Stimulated activated CD8-positive, alpha-beta memory T cell treated with anti-CD3 and anti-CD28 coated beads, Interleukin-2, amount 100 ng/mL, for 48 hours (primary cell): Measurements from ENCODE around the gene RHBG.
"Not testable (repeated sequence)": the region's sequence is repeated elsewhere in the genome, so short reads cannot be mapped to it uniquely, and the experiment has no call there.

Source experiments
- DNase-seq, 2 donors: peaks; one replicate each; pipeline ENCODE4 v3.0.0-alpha.2; 2020; ENCODE audit warnings: low read depth in 2 of 2

Gene RHBG

DNA sequence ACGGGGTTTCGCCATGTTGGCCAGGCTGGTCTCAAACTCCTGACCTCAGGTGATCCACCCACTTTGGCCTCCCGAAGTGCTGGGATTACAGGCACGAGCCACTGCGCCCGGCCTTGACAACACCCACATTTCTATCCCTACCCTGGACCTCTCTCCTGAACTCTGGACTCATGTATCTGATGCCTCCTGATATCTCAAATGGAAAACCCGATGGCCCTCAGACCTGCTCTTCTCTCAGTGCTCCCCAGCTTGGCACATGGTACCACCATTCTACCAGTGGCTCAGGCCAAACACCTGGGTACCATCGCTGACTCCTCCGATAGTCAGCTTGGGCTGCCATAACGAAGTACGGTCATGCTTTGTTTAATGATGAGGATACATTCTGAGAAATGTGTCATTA, 8.5 kb upstream of the RHBG start:
- no peak for DNase-seq

DNA sequence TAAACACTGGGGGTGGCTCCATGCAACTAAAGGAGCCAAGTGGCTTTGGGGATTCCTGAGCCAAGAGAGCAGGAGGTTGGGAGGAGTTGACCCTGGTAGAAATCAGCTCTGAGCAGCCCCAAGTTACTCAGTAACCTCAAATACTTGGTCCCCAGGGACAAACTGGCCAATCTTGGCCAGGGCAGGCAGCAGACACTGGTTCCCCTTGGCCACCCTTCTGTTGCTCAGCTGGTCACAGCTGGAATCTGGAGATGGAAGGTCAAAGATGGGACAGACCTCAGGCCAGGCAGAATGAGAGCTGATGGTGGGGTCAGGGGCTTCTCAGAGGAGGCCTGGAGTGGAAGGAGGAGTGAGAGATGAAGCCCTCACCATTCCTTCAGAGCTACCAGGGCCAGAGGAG, 3.3 kb upstream of the RHBG start:
- DNase-seq: no peak

DNA sequence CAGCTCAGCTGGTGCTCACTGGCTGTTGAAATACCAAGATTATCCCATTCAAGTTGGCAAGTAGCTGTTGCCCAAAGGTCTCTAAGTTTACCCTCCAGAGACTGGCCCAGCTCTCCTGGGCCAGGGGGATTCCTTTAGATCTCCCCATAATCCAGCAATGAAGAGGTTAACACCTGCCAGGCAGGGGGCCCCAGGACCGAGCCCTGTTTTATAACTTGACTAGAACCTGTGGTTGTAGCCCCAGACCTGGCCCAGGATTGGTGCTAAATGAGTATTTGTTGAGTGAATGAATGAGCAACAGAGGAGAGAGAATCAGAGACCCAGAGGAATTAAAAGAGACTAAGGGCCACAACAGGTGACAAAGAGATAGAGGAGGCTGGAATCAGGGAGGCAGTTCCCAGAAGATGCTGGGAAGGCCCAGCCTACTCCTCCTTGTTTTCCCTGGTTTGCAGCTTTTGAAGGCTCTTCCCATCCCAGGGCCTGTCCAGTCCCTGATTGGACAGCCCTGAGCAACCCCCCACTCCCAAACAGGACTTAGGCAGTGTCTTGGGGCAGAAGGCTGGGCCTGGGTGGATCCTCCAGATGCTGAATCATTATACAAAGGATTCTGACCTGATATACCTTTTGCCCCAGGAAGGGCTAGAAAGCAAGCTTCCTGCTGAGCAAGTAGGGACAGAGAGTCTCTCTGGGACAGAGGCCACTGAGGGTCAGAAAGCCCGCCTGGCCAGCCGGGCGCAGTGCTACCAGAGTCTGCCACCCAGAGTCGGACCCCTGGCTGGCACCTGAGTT, 2.4 kb upstream of the RHBG start:
- DNase-seq: no peak

DNA sequence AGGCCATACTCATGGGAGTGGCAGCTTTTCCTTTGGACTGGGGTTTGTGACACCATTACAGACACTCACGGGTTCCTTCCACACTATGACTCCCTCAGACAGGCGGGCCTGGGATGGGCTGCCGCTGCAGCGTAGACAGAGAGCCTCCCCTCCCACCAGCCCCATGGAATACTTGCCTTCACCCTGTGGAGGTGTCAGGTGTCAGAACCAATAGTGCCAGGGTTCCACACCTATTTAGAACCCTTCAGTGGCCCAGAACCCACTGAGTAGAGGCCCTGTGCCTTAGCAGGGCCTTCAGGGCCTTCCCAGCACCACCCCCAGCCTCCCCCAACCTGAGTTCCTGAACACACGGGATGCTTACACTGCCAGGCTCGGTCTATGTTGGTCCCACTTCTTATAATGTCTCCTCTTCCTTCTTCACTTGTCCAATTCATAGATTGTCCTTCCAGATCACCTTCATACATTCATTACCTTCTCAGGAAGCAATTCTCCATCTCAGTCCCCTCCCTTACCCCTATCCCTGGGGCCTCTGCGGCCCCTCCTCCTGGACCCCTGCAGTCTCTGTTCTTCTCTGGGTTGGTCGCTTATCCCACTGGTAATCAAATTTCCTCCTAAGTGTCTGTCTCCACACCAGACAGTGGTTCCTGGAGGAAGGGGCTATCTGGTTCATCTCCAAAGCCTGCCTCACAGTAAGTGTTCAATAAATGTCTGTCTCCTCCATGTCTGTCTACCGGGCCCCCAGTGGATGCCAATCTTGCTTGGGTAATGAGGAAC, 1.4 kb upstream of the RHBG start:
- no peak for DNase-seq

DNA sequence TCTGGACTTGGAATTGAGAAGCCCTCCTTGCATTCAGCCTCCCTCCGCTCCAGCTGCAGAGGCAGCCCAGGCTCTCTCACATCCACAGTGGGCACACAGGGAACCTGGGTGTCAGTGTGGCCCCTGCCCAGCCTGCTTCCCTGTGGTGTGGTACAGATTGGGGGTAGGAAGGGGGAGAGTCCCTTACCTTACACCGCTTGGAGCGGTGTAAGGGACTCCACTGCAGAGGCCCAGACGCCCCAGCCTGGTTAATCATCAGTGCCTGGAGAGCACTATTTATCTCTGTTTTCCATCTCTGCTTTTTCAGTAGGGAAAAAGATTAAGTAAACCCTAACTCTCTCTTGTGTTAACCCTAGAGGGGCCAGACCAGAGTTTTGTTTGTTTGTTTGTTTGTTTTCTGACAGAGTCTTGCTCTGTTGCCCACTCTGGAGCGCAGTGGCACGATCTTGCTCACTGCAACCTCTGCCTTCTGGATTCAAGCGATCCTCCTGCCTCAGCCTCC, 803 bp upstream of the RHBG start:
- no peak for DNase-seq

DNA sequence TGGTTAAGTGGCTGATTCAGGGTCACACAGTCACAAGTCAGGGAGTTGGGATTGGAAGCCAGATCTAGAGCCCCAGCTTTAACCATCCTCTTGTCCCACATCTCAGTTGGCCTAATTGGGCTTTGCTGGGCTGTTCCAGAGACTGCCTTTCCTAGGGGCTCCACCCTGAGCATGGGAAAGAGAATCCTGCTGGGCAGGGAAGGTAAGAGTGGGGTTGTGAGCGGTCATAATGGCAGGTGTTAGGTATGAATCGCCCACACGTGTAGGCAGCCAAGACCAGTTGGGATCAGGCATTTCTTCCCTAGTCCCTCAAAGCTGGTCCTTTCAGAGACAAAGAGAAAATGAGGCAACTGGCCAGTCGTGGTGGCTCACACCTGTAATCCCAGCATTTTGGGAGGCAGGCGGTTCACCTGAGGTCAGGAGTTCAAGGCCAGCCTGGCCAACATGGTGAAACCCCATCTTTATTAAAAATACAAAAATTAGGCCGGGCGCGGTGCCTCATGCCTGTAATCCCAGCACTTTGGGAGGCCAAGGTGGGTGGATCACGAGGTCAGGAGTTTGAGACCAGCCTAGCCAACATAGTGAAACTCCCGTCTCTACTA, 775 bp downstream of the RHBG start:
- DNase-seq: not testable (repeated sequence)

DNA sequence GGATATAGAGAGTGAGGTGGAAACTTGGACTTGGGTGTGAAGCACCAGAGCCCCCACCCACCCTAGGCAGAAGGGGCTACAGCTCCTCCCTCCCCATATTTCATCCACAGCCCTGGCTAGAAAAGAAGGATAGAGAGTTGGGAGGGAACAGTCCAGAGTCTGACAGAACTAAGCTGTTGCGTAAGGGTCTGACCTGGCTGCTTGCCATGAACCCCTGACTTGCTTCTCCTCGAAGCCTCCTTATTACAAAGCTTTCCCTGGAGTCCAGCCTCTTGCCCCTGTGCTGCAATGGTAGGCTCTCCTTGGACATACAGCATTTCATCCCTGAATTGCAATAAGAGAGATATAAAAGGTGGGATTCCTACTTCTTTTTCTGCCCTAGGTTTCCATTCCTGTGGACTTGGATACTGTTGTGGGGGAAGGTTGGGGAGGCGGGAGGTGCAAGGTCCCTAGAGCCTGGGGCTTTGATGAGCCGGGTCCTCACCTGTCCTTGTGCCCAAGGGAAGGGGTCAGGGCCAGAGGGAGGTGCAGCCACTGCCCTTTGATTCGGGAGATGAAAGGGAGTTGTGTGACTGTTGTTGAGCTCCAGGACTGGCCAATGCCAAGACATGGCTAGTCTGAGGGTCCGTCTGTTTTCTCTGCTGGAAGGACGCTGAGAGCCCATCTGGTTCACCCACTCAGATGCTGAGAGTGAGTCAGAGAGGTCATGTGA, 2.7 kb downstream of the RHBG start:
- DNase-seq: no peak

DNA sequence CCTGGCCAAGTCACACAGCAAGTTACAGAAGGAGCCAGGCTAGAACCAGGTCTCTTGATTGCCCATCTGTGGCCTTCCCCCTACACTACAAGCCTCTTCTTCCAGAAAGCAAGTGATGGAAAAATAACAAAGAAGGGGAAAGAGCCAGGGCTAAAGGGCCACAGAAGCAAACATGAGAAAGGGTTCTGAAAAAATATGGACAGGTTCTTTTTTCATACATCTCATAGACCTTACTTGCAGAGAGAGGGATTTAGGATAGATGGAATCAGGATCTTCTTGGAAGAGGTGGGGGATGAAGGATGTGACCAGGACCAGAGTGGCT, 3.2 kb downstream of the RHBG start:
- DNase-seq: no peak

DNA sequence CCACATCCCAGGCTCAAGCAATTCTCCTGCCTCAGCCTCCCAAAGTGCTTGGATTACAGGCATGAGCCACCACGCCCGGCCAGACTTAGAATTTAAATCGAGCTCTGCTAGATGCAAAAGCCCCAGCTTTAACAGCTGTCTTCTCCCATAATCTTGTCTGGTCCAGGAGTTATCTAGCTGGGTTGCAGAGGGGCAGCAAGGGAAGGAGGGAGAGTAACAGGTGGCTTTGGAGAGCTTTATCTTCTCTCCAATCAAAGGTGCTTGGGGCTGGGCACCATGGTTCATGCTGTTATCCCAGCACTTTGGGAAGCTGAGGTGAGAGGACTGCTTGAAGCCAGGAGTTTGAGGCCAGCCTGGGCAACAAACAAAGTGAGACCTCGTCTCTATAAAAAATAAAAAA, 3.9 kb downstream of the RHBG start:
- no peak for DNase-seq

DNA sequence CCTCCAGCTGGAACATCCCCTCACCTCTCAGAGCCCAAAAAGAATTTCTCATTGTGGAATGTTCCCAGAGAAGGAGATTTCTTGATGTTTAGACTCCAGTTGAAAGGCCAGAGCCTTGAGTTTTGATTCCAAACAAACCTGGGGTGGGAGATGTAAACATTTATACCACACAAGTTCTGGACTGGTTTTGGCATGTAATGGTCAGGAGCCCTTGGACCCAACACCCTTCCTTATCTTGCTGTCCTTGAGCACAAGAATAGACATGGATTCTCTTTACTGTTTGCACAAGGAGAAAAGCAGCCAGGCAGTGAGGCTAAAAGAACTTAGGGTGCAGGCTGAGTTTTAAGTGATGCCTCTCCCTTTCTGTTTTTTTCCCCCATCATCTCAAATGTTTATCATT, 4.5 kb downstream of the RHBG start:
- no peak for DNase-seq

DNA sequence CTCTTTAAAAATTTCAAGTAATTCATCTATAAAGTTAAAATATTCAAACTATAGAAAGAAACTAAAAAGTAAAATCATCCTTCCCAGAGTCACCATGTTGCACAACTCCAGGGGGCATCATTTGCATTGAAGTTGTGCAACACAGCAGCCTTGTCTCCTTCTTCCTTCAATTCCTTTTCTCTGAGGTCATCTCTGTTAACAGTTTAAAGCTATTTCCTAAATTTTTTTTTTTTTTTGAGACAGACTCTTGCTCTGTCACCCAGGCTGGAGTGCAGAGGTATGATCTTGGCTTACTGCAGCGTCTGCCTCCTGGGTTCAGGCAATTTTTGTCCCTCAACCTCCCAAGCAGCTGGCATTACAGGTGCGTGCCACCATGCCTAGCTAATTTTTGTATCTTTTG, 7.1 kb downstream of the RHBG start:
- DNase-seq: no peak

DNA sequence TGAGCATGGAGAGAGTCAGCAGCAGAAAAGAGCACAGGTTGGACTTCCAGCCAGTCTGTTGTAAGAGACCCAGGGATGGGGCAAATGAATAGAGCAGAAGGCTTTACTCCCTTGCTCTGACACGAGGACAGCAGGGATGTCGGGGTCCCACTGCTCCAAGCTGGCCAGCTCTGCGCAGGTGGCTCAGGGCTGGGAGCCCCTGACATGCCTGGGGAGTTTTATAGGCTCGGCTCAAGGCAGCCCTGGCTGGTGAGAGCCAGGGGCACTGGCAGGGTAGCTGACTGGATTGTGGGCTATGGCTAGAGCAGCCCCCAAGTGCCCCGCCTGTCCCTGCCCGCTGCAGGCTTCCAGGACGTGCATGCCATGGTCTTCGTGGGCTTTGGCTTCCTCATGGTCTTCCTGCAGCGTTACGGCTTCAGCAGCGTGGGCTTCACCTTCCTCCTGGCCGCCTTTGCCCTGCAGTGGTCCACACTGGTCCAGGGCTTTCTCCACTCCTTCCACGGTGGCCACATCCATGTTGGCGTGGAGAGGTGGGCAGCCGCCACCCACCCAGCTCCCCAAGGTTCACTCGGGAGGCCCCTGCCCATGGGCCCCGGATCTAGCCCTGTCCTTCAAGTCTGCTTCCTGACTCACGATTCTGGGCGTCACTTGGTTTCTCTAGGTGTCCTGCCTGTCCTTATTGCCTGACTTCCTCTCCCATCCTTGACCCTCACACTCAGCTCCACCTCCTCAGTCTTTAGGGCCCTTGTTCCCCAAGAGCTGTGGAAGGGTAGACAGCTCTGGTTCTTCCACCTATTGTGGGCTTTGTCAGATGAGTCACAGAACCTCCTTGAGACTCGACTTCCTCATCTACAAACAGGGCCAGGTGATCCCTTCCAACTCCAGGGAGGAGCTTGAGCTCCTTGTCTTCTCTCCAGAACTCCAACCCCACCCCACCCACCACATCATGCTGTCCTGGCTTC, 8.2 kb downstream of the RHBG start:
- no peak for DNase-seq

DNA sequence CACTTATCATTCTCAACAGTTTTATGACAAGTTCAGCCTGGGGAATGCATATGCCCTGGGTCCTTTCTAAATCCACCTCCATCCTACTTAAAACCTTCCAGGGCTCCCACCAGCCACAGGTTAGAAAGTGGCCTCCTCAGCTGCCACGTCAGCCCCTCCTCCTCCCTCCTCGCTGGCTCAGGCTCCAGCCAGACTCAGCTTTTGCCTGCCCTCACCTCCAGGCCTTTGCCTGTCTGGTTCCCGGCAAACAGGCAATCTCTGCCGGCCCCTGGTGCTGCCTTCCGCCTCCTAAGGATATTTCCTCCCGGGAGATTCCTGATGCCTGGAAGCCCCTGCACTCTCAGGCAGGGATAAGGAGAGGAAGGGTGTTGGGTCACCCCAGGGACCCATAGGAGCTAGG, 9.5 kb downstream of the RHBG start:
- DNase-seq: no peak

DNA sequence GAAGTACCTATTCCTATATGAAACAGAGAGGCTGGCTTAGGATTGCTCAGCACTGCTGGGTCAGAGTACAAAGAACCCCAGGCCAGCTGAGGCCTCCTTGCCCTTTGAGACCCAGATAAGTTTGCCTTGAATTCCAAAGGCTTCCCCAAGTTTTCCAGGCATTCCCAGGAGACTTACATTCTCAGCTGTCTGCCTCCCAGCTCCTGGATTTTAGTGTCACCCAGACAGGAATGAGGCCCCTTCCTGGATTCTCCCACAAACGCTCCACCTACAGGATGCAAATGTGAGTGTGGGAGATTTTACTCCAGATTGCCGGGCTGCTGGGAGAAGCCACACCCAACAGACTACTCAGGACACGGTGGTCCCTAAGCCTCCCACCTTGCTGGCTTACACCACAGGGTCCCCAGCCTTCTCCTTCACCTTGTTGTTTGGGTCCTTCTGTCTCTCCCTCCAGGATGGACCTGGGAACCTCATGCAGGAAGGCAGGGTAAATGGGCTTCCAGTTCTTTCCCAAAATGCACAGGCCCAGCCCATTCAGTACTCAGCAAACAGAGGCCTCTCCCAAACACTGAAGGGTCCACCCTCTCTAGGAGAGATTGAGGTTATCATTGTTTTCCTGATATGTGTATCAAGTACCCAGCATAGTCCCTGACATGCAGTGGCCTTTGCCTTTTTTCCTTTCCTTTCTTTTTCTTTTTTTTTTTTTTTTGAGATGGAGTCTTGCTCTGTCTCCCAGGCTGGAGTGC, 10.6 kb downstream of the RHBG start:
- DNase-seq: no peak

DNA sequence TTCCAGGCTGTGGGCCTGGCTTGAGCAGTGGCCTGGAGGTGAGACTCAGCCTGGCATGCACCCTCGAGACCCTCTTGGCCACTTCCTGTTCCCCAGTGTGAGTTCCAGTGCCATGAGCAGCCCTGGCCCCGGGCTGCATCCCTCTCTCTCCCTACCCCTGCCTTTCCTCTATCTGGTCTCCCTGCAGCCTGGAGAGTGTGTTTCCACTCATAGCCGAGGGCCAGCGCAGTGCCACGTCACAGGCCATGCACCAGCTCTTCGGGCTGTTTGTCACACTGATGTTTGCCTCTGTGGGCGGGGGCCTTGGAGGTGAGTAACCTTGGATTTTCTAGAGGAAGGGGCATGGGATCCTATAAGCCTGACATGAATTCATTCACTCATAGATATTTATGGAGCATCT, 13.6 kb downstream of the RHBG start:
- no peak for DNase-seq

DNA sequence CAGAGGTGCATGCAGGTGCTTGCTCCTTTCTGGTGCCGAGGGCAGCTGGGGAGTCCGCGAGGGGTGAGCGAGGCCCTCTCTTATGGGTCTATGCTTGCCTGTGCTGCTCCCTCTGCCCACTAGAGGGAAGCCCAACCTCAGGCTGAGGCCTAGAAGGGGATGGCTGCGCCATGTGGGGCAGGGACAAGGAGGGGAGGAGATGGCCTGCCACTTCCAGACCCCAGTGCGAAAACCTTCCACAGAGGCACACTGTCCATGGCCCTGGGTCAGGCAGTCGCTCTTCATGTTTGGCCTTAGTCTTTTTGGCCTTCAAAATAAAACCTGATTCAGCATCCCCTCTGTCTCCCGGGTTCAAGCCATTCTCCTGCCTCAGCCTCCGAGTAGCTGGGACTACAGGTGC, 14.0 kb downstream of the RHBG start:
- DNase-seq: peak; percentile 47 to 52

DNA sequence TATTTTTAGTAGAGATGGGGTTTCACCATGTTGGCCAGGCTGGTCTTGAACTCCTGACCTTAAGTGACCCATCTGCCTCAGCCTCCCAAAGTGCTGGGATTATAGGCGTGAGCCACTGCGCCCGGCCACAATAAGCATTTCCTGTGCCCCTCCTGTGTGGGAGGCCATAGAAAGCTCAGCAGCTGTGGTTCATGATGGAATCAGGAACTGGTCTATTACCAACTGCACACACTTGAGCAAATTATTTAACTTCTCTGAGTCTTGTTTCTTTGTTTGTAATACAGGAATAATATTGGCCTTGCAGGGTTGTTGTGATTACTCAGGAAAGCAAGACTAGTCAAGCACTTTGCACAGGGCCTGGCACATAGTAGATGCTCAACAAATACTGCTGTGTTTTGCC, 15.0 kb downstream of the RHBG start:
- no peak for DNase-seq

DNA sequence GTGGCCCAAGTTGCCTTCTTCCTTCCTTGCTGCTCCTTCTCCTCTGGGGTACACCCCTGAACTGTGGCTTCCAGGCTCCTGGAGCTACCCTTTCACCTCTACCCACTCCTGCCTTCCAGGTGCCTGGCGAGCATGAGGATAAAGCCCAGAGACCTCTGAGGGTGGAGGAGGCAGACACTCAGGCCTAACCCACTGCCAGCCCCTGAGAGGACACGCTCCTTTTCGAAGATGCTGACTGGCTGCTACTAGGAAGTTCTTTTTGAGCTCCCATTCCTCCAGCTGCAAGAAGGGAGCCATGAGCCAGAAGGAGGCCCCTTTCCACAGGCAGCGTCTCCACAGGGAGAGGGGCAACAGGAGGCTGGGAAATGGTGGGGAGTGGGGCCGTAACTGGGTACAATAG, 15.6 kb downstream of the RHBG start:
- no peak for DNase-seq

DNA sequence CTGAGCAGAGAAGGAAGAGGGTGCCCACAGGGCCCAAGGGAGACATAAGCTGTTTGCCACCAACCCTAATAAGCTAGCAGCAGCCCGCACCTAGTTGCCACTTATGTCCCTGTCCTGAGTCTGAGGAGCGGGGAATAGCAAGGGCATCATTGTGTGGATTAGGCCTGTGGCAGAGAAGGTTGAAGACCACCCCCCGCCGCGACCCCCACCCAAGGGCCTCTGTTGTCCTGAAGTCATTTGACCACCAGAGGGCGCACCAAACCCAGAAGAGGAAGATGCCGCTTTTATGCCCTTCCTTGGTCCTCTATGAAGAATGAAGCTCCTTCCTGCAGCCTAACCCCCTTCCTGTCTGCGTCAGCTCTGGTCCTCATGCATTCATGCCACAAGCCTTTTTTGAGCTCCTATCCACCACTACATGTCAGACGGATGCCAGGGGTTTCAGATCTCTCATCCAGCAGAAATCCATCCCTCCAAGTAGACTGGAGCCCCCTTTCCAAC, 16.6 kb downstream of the RHBG start:
- peak; percentile 43 to 62 for DNase-seq
